Spleen (tissue), 7 donors: ENCODE results near the gene SYNE2.

Experiments used
- CTCF ChIP-seq, 11 experiments: fragments of 200-600 bp in 7 of 11; fragments of 450-650 bp in 4 of 11; sonication (generic) in 4 of 11; IDR thresholded peaks in 8 of 11; conservative IDR thresholded peaks in 3 of 11; 1 replicate in 7 of 11; 2 replicates in 4 of 11; pipeline versions ENCODE4 v1.4.0 to v1.8.0; 2016 to 2021; ENCODE audit warnings: antibody characterized with exemption in 11 of 11, inconsistent platforms in 4 of 11, mild to moderate bottlenecking in 1 of 11
- POLR2A ChIP-seq, 3 donors: fragments of 450-650 bp; IDR thresholded peaks; one replicate each; pipeline ENCODE4 v1.5.1; 2017; ENCODE audit warnings: antibody characterized with exemption in 3 of 3, mild to moderate bottlenecking in 1 of 3
- donor health status: DM: no; HTN: no; CAD: no; lungs with moderate emphysema.
- donor health status: DM: no; HTN: no; CAD: no.
- donor health status: DM: no; HTN: no; CAD: no.

GRCh38 chr14:64217308-64217707, 364.5 kb downstream of the SYNE2 start:
- TF ChIP-seq POLR2A (IDR thresholded peaks at IDR 0.05): no peak
- no peak for TF ChIP-seq CTCF (IDR thresholded peaks at IDR 0.05 in 8 of 11, conservative IDR thresholded peaks at IDR 0.05 in 3 of 11)
